Muscle of leg (tissue), 16 donors: ENCODE data around the gene BRS3. TPM values are rescaled to one million over a fixed set of nuclear protein-coding genes. Genes with fewer than 3 reads are reported as not detected.
"Not testable (repeated sequence)": the region's sequence is repeated elsewhere in the genome, so short reads cannot be mapped to it uniquely, and the experiment has no call there.

Source experiments
- DNase-seq: peaks from one replicate; pipeline ENCODE4 v3.0.0; 2013
- H3K27ac ChIP-seq: one replicate; pipeline ENCODE4 v1.5.1; 2013; ENCODE audit warnings: mild to moderate bottlenecking, low read length, control low read depth
- H3K27me3 ChIP-seq: one replicate; pipeline ENCODE4 v1.6.1; 2013; ENCODE audit warnings: low read length; ENCODE audit not compliant: control insufficient read depth, insufficient read depth
- H3K36me3 ChIP-seq: one replicate; pipeline ENCODE4 v1.6.1; 2013; ENCODE audit warnings: low read length; ENCODE audit not compliant: control insufficient read depth, insufficient read depth
- H3K4me1 ChIP-seq: one replicate; pipeline ENCODE4 v1.6.1; 2013; ENCODE audit warnings: low read length; ENCODE audit not compliant: control insufficient read depth, insufficient read depth
- H3K4me3 ChIP-seq: one replicate; pipeline ENCODE4 v1.5.1; 2013; ENCODE audit warnings: low read length, control low read depth
- H3K9me3 ChIP-seq: replicated peaks from 2 replicates; pipeline ENCODE4 v1.6.1; 2013; ENCODE audit warnings: low read depth, low read length; ENCODE audit not compliant: control insufficient read depth
- WGBS: methylation state at CpG from one replicate; pipeline ENCODE4 v1.1.5; 2013; ENCODE audit warnings: missing lambda C conversion rate; ENCODE audit not compliant: insufficient coverage; 5-methylcytosine and 5-hydroxymethylcytosine counted together
- long read RNA-seq, 11 donors: transcript quantifications; one replicate each; lab custom pipeline, GENCODE V29; 2026
- polyA plus RNA-seq, 8 donors: library from polyadenylated mRNA; unstranded; fragments of 120-200 nt; gene quantifications; one replicate each; pipeline versions ENCODE4 v1.2.1 to v1.2.3, GENCODE V29; 2013; ENCODE audit warnings: inconsistent platforms in 1 of 8, low replicate concordance in 1 of 8; ENCODE audit not compliant: insufficient read length in 8 of 8, insufficient read depth in 1 of 8
- total RNA-seq: library from RNA; stranded (reverse); fragments of 120-200 nt; gene quantifications from one replicate; pipeline ENCODE4 v1.2.4, GENCODE V29; 2013

BRS3 gene
- total RNA-seq (not detected), polyA plus RNA-seq (under 1 TPM in 1 of 8 donors, not detected in 7; 0.22 TPM)
- long read RNA-seq, donor 1: 0 reads
- long read RNA-seq, donor 2: 0 reads
- long read RNA-seq, donor 3: 0 reads
- long read RNA-seq, donor 4: 0 reads
- long read RNA-seq, donor 5: 0 reads
- long read RNA-seq, donor 6: 0 reads
- long read RNA-seq, donor 7: 0 reads
- long read RNA-seq, donor 8: 0 reads
- long read RNA-seq, donor 9: 0 reads
- long read RNA-seq, donor 10: 0 reads
- long read RNA-seq, donor 11: 0 reads

DNA sequence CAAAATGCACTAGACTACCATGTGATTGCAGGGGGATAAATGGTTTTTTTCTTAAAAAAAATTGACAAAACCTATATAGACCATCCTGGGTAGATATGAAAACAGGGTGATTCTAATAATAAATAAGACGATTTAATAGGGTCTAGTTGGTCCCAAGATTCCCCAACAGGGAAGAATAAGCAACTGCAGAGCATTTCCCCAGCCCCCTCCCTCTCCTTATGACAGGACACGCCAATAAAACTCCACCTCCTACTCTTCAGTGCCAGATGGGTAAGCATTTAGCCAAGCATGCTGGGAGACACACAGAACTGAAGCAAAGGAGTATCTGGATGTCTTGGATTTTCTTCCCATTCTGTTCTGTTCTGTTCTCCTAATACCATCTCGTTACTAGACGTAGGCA lies at the start of gene BRS3:
TSS of gene BRS3 (plus strand) at position 301 of the 400 bp plus-strand sequence. CDS start 168 bp downstream, outside the sequence.
- whole genome bisulfite sequencing: 60% methylated on average over 1 of the region's 4 CpGs
- Histone ChIP-seq H3K9me3 (no peaks in the 10 kb centered on the region), H3K4me3 (no peak within 1 kb of the TSS), H3K27ac (no peak within 1 kb of the TSS), H3K36me3 (no peaks in the 10 kb centered on the region), H3K4me1 (no peaks in the 10 kb centered on the region), H3K27me3 (peaks cover 11% of the 10 kb centered on the region)
- DNase-seq: no peak

DNA sequence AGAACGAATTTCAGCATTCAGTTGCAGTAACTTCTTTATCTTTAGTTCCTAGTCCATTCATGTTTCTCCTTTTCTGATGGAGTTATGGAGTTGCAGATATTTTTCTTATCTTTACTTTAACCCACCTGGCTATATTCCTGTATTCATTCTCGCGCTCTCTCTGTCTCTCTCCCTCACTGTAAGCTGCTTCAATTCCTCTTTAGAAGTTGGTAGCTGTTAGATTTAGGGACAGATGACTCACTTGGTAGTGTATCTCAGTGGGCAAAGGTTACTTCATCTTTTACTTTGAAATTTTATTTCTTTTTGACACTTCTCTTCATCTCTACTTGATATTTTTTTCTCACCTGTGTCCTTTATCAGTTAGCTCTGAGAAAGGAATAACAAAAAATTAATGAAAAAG lies 49.6 kb upstream of the BRS3 start:
- H3K27me3 ChIP-seq: peaks cover 2% of the 10 kb centered on the region
- WGBS: no CpG with 5 or more reads among the region's 3 CpGs

DNA sequence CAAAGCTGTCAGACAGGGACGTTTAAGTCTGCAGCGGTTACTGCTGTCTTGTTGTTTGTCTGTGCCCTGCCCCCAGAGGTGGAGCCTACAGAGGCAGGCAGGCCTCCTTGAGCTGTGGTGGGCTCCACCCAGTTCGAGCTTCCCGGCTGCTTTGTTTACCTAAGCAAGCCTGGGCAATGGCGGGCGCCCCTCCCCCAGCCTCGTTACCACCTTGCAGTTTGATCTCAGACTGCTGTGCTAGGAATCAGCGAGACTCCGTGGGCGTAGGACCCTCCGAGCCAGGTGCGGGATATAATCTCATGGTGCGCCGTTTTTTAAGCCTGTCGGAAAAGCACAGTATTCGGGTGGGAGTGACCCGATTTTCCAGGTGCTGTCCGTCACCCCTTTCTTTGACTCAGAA lies 42.1 kb upstream of the BRS3 start:
- H3K4me1 ChIP-seq, H3K36me3 ChIP-seq, H3K9me3 ChIP-seq, H3K27ac ChIP-seq, H3K27me3 ChIP-seq, DNase-seq, H3K4me3 ChIP-seq: not testable (repeated sequence)
- WGBS: 73% methylated on average over 2 of the region's 18 CpGs

More for the DNA sequence above, 49.6 kb upstream of the BRS3 start:
- DNase-seq: no peak
- Histone ChIP-seq H3K27ac (no peak overlapping the region), H3K36me3 (no peaks in the 10 kb centered on the region), H3K9me3 (no peaks in the 10 kb centered on the region), H3K4me3 (no peak overlapping the region), H3K4me1 (no peaks in the 10 kb centered on the region)

DNA sequence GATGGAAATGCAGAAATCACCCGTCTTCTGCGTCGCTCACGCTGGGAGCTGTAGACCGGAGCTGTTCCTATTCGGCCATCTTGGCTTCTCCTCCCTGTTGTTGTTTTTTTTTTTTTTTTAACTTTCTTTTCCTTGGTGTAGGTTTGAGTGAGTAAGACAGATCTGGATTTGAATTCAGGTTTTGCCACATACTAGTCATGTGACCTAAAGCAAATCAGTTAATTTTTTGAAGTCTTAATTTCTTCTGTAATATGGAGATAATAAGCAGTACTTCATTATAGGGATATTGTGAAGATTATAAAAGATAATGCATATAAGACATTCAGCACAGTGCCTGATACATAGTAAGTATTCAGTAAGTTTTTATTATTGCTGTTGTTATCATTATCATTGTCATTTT lies 41.5 kb upstream of the BRS3 start:
- H3K36me3 ChIP-seq: no peaks in the 10 kb centered on the region
- no peak for DNase-seq
- no CpG with 5 or more reads among the region's 6 CpGs for WGBS
- no peak overlapping the region for H3K4me3 ChIP-seq
- H3K27me3 ChIP-seq: no peaks in the 10 kb centered on the region
- no peak overlapping the region for H3K27ac ChIP-seq
- no peaks in the 10 kb centered on the region for H3K4me1 ChIP-seq
- H3K9me3 ChIP-seq: no peaks in the 10 kb centered on the region

DNA sequence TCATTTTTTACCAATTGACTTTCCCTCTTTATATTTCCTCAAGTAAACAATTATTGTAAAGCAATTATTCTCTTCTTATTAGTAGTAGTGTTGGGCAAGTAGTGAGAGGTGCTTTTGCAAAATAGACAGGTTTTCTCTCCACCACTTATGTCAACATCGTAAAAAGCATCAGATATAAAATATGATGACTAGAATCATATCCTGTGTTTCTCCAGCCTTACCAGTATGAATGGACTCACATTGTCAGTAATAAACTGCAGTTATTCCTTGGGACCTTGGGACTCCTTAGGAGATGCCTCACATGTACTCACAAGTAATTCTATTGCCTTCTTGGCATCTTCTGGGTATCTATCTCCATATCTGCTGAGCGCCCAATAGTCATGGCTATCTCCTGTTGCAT lies 40.4 kb upstream of the BRS3 start:
- no CpG with 5 or more reads among the region's 2 CpGs for WGBS
- Histone ChIP-seq H3K4me1 (no peaks in the 10 kb centered on the region), H3K4me3 (no peak overlapping the region)

DNA sequence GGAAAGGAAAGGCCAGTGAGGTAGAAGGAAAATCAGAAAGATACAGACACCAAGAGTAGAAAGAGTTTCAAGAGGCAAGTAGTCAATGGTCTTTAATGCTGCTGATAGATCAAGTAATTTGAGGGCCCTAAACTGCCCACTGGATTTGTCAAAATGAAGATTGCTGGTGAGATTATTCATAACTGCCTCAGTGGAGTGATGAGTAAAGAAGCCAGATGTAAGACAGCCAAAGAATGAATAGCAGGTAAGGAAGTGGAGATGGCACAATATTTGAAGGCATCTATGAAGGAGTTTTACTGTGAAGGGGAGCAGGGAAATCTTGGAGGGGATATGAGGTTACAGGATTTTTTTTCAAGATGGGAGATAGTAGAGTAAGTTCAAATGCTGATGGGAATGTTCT lies 39.8 kb upstream of the BRS3 start:
- H3K9me3 ChIP-seq: no peaks in the 10 kb centered on the region
- no peak for DNase-seq
- H3K27me3 ChIP-seq: no peaks in the 10 kb centered on the region
- no peaks in the 10 kb centered on the region for H3K4me1 ChIP-seq
- no peaks in the 10 kb centered on the region for H3K36me3 ChIP-seq
- no peak overlapping the region for H3K4me3 ChIP-seq
- no peak overlapping the region for H3K27ac ChIP-seq

More for the DNA sequence above, 40.4 kb upstream of the BRS3 start:
- Histone ChIP-seq H3K9me3 (no peaks in the 10 kb centered on the region), H3K36me3 (no peaks in the 10 kb centered on the region), H3K27ac (no peak overlapping the region), H3K27me3 (no peaks in the 10 kb centered on the region)
- DNase-seq: no peak

DNA sequence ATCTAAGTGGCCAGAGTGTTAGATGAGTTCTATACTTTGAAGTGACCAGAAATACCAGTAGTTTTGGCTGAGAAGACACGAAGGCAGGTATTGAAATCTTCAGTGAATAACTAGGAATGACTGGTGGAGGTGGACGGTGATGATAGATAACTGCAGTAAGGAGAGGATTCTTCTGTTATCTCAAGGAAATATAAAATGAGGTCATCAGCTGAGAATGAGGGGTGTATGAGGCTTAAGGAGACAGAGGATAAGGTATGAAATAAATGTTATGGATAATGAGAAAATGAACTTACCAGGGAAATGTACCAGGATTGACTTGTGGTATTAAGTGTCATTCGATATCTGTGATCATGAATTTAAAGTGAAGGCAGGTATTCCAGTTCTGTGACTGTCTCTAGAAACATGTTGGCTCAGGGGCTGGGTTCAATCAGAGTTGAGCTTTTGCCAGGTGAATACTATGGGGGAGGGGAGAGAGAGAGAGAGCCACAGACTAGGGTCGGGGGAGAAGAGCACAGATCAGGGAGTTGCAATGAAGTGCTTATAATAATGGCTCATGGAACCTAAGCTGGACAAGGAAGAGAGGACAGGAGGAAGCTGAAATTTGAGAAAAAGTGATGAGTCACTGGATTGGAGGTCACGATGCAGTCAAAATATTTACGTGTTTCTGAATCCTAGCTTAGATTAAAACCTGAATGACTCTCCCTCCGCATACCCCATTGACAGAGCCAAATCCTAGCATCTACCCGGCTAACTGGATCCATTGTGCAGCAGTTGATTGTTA lies 37.5 kb upstream of the BRS3 start:
- no peaks in the 10 kb centered on the region for H3K27me3 ChIP-seq
- H3K36me3 ChIP-seq: no peaks in the 10 kb centered on the region
- no peaks in the 10 kb centered on the region for H3K4me1 ChIP-seq
- WGBS: 87% methylated on average over 4 of the region's 8 CpGs
- H3K9me3 ChIP-seq: no peaks in the 10 kb centered on the region
- no peak overlapping the region for H3K4me3 ChIP-seq
- no peak for DNase-seq
- H3K27ac ChIP-seq: no peak overlapping the region

DNA sequence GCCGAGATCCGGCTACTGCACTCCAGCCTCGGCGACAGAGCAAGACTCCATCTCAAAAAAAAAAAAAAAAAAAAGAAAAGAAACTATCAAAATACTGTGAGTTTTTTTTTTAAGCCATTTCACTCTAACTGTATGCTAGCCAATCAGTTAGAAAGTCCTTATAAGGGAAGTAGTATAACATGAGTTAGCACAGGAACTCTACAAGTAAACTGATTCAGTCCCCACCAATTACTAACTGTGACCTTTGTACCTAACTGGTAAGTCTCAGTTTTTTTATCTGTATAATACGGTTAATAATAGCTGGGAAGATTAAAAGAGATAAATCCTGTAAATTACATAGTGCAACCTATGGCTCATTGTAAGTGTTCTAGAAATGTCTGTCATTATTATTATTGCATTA lies 35.1 kb upstream of the BRS3 start:
- Histone ChIP-seq H3K9me3 (no peaks in the 10 kb centered on the region), H3K4me3 (no peak overlapping the region), H3K36me3 (no peaks in the 10 kb centered on the region), H3K4me1 (no peaks in the 10 kb centered on the region), H3K27ac (no peak overlapping the region), H3K27me3 (no peaks in the 10 kb centered on the region)
- no CpG with 5 or more reads among the region's 5 CpGs for WGBS
- DNase-seq: no peak

DNA sequence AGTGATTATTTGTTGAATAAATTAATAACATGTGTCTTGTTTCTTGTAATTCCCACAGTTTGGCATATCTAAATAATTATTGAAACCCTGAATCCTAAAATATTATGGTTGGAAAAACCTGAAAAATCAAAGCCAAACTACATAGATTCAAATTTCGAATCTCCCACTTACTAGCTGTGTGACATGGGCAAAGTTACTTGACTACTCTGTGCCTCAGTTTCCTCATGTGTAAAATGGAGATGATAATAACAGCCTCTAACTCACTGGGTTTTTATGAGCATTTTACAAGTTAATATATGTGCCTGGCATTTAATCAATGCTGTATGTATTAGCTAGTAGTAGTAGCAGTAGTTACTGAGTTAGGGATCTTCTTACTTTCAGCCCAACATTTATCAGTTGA lies 34.6 kb upstream of the BRS3 start:
- Histone ChIP-seq H3K36me3 (no peaks in the 10 kb centered on the region), H3K27me3 (no peaks in the 10 kb centered on the region), H3K27ac (no peak overlapping the region), H3K4me1 (no peaks in the 10 kb centered on the region), H3K9me3 (no peaks in the 10 kb centered on the region), H3K4me3 (no peak overlapping the region)
- no peak for DNase-seq
- no CpG with 5 or more reads among the region's 1 CpG for WGBS

DNA sequence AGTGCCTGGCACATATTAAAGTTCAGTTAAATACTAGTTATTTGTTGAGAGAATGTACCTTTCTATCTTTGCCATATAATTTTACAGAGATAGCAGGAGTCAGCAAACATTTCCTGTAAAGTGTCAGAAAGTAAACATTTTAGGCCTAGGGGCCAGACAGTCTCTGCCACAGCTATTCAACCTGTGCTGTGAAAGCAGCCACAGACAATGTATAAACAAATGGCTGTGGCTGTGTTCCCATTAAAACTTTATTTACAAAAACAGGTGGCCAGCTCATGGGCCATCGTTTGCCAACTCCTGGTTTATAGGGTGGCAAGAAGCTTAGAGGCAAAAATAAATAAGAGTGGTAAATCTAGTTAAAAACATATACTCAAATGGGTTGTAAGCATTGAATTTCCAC lies 34.0 kb upstream of the BRS3 start:
- DNase-seq: no peak
- Histone ChIP-seq H3K9me3 (no peaks in the 10 kb centered on the region), H3K27me3 (no peaks in the 10 kb centered on the region), H3K36me3 (no peaks in the 10 kb centered on the region), H3K4me1 (no peaks in the 10 kb centered on the region), H3K27ac (no peak overlapping the region), H3K4me3 (no peak overlapping the region)
- no CpG with 5 or more reads among the region's 1 CpG for WGBS
